ENCODE measurements around the gene ADAM33.

DNA sequence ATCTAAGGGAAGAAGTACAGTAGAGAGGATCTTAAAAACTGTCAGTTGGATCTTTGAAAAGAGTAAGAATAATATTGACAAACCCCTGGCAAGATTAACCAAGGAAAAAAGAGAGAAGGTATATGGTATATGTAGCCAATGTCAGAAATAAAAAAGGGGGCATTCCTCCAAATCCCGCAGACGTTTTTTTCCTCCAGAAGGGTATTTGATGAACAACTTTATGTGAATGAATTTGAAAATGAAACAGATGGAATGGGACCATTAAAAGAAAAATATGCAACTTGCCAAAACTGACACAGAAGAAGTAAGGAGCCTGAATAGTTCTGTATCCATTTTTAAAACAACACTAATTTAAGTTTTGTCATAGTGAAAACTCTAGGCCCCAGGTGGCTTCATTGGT, 54.3 kb downstream of the ADAM33 start:
- no peak for TF ChIP-seq CTCF (IDR thresholded peaks at IDR 0.05; ENCODE audit: low read length)
- TF ChIP-seq EZH2 (optimal IDR thresholded peaks at IDR 0.05; ENCODE audit: low read depth, low read length), result no peak
